ENCODE data around the gene HYDIN. TPM values are rescaled to one million over a fixed set of nuclear protein-coding genes. Genes with fewer than 3 reads are reported as not detected.

Gene HYDIN
- total and polyA plus RNA-seq, 9 of the 15 experiments (the other 6 are each of a cell fraction or from before 2014, with no cell fraction given): 0.08 to 0.43 (median 0.14) TPM; not detected in 1

DNA sequence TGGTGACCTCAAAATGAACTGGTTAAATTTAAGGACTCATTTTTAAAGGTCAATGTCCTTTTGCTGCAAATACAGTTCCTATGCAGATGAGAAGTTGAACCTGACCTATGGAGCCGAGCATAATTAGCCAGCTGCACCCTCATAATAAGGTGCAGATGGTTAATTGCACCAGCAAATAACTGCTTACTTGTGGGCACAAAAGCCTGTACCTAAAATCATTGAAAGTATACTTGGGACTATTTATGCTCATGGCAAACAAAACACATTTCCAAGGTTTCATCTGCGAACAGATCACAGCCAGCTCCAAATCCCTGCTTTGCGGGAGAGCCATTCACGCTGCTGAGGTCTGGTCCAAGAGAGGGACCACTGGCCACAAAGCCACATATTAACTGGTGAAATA, 13.0 kb downstream of the HYDIN start:
- in situ Hi-C loops (cut with MboI): no loop called here
- ATAC-seq: no peak
- FAIRE-seq: no peak

More for the DNA sequence above, 13.0 kb downstream of the HYDIN start:
- H3K4me2 ChIP-seq (ENCODE audit: insufficient read depth, low read length): no peak overlapping the region
- CTCF ChIA-PET (ENCODE audit: low intra/inter-chr PET ratio): no interaction called here
- intact Hi-C loops (cut with micrococcal nuclease): no loop called here
- H3K9me1 ChIP-seq (ENCODE audit: control insufficient read depth, insufficient read depth, low read length): no peaks in the 10 kb centered on the region
- DNase-seq (ENCODE audit: extremely low read depth in 1 of 4, low spot score in 3 of 4): no peak
- POLR2A ChIA-PET: no interaction called here
- BruUV-seq (replicated peaks): no TSS peak
- no peaks in the 10 kb centered on the region for H3K9me3 ChIP-seq (replicated peaks; ENCODE audit: control insufficient read depth, insufficient read depth, low read depth, low read length)
- H3K9ac ChIP-seq (ENCODE audit: insufficient read depth in 1 of 2, low read depth in 2 of 2, low read length in 2 of 2): no peak overlapping the region
- no peaks in the 10 kb centered on the region for H3K4me1 ChIP-seq (replicated peaks in 1 of 2; ENCODE audit: control insufficient read depth in 2 of 2, insufficient read depth in 2 of 2, low read length in 2 of 2)
- no peaks in the 10 kb centered on the region for H3K27me3 ChIP-seq (ENCODE audit: control insufficient read depth in 2 of 2, insufficient read depth in 2 of 2, low read length in 2 of 2)
- H4K20me1 ChIP-seq (replicated peaks; ENCODE audit: control insufficient read depth, insufficient read depth, low read length): no peaks in the 10 kb centered on the region
- under 1% methylated on average over 4 of the region's 4 CpGs for WGBS (ENCODE audit: insufficient coverage, low coverage, missing lambda C conversion rate)
- no peak for TF ChIP-seq NFE2L1 (tag; IDR thresholded peaks at IDR 0.05; ENCODE audit: borderline replicate concordance, low read depth)
- no peak for TF ChIP-seq HCFC1 (IDR thresholded peaks at IDR 0.05; ENCODE audit: low read depth, low read length)
- no peak for TF ChIP-seq ZNF57 (CRISPR knock-in tag; IDR thresholded peaks at IDR 0.05)
- TF ChIP-seq PURB (CRISPR knock-in tag; IDR thresholded peaks at IDR 0.05; ENCODE audit: low read depth): no peak
- no peak for TF ChIP-seq SIN3B (IDR thresholded peaks at IDR 0.05; ENCODE audit: low read depth)
- TF ChIP-seq, protein P1, sequence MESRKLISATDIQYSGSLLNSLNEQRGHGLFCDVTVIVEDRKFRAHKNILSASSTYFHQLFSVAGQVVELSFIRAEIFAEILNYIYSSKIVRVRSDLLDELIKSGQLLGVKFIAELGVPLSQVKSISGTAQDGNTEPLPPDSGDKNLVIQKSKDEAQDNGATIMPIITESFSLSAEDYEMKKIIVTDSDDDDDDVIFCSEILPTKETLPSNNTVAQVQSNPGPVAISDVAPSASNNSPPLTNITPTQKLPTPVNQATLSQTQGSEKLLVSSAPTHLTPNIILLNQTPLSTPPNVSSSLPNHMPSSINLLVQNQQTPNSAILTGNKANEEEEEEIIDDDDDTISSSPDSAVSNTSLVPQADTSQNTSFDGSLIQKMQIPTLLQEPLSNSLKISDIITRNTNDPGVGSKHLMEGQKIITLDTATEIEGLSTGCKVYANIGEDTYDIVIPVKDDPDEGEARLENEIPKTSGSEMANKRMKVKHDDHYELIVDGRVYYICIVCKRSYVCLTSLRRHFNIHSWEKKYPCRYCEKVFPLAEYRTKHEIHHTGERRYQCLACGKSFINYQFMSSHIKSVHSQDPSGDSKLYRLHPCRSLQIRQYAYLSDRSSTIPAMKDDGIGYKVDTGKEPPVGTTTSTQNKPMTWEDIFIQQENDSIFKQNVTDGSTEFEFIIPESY (CRISPR knock-in tag; IDR thresholded peaks at IDR 0.05): no peak
- TF ChIP-seq POLR2B (IDR thresholded peaks at IDR 0.05; ENCODE audit: low read depth, partially characterized antibody): no peak
- TF ChIP-seq HDGF (IDR thresholded peaks at IDR 0.05): no peak
- TF ChIP-seq BMI1 (IDR thresholded peaks at IDR 0.05; ENCODE audit: low read length): no peak
- no peak for TF ChIP-seq CSDE1 (IDR thresholded peaks at IDR 0.05)
- no peak for TF ChIP-seq RB1 (IDR thresholded peaks at IDR 0.05; ENCODE audit: low read depth)
- H2AFZ ChIP-seq (ENCODE audit: low read depth, low read length): no peak overlapping the region
- H3K27ac ChIP-seq (ENCODE audit: extremely low read depth, low read depth, low read length): no peak overlapping the region
- H3K36me3 ChIP-seq (ENCODE audit: control insufficient read depth, insufficient read depth, low read length): no peaks in the 10 kb centered on the region
- H3K79me2 ChIP-seq (ENCODE audit: control insufficient read depth, insufficient read depth, low read length): no peaks in the 10 kb centered on the region
- no peak overlapping the region for H3K4me3 ChIP-seq
